ENCODE measurements around the gene CRACDL.

The CRACDL gene

GRCh38 chr2:98869272-98869641 is 66.8 kb downstream of the CRACDL start:
- DNase-seq (ENCODE audit: low read depth) = no peak
- no peak overlapping the region for H3K4me3 ChIP-seq (ENCODE audit: control insufficient read depth, low read depth, low read length)
- TF ChIP-seq CTCF (IDR thresholded peaks at IDR 0.05; ENCODE audit: control insufficient read depth, insufficient read depth, low read depth, low read length, missing control alignments) = no peak

GRCh38 chr2:98868548-98869271 is 67.3 kb downstream of the CRACDL start:
- H3K4me3 ChIP-seq (ENCODE audit: control insufficient read depth, low read depth, low read length) = no peak overlapping the region
- no peak for TF ChIP-seq CTCF (IDR thresholded peaks at IDR 0.05; ENCODE audit: control insufficient read depth, insufficient read depth, low read depth, low read length, missing control alignments)
- no peak for DNase-seq (ENCODE audit: low read depth)

- no peak for DNase-seq (ENCODE audit: low read depth)
- no peak overlapping the region for H3K4me3 ChIP-seq (ENCODE audit: control insufficient read depth, low read depth, low read length)
- no peak for TF ChIP-seq CTCF (IDR thresholded peaks at IDR 0.05; ENCODE audit: control insufficient read depth, insufficient read depth, low read depth, low read length, missing control alignments)
These were observed 68.3 kb downstream of the CRACDL start for GRCh38 chr2:98867539-98868309.

- no peak for DNase-seq (ENCODE audit: low read depth)
- H3K4me3 ChIP-seq (ENCODE audit: control insufficient read depth, low read depth, low read length) = no peak overlapping the region
- no peak for TF ChIP-seq CTCF (IDR thresholded peaks at IDR 0.05; ENCODE audit: control insufficient read depth, insufficient read depth, low read depth, low read length, missing control alignments)
These were observed 70.0 kb downstream of the CRACDL start for GRCh38 chr2:98866033-98866432.

- no peak for DNase-seq (ENCODE audit: low read depth)
- H3K4me3 ChIP-seq (ENCODE audit: control insufficient read depth, low read depth, low read length) = no peak overlapping the region
- TF ChIP-seq CTCF (IDR thresholded peaks at IDR 0.05; ENCODE audit: control insufficient read depth, insufficient read depth, low read depth, low read length, missing control alignments) = no peak
These were observed 74.4 kb downstream of the CRACDL start for GRCh38 chr2:98861601-98862000.

- TF ChIP-seq CTCF (IDR thresholded peaks at IDR 0.05; ENCODE audit: control insufficient read depth, insufficient read depth, low read depth, low read length, missing control alignments) = no peak
- H3K4me3 ChIP-seq (ENCODE audit: control insufficient read depth, low read depth, low read length) = no peak overlapping the region
- no peak for DNase-seq (ENCODE audit: low read depth)
These were observed 76.7 kb downstream of the CRACDL start for GRCh38 chr2:98859323-98859722.
